AG10803 (cell line): ENCODE results near the gene GLRX5.

Source experiments
- DNase-seq: peaks from one replicate; pipeline ENCODE4 v3.0.0; 2010; ENCODE audit warnings: low read depth
- H3K4me3 ChIP-seq: 2 replicates; pipeline ENCODE4 v1.5.1; 2011; ENCODE audit warnings: mild to moderate bottlenecking, low read length, control low read depth
- CTCF ChIP-seq: conservative IDR thresholded peaks from 2 replicates; pipeline ENCODE4 v1.5.1; 2011; ENCODE audit warnings: mild to moderate bottlenecking, low read length, control low read depth, inconsistent platforms

Gene GLRX5

GRCh38 chr14:95513291-95513690 lies 21.6 kb upstream of the GLRX5 start:
- no peak overlapping the region for H3K4me3 ChIP-seq
- no peak for DNase-seq
- no peak for TF ChIP-seq CTCF

- peak overlapping the region; percentile 69 for H3K4me3 ChIP-seq
- no peak for TF ChIP-seq CTCF
- no peak for DNase-seq
Measured at GRCh38 chr14:95514131-95515079, 20.4 kb upstream of the GLRX5 start.

GRCh38 chr14:95515080-95515489 lies 19.8 kb upstream of the GLRX5 start:
- peak overlapping the region; percentile 69 for H3K4me3 ChIP-seq
- no peak for TF ChIP-seq CTCF
- DNase-seq: peak; percentile 72

GRCh38 chr14:95515596-95516552 lies 19.0 kb upstream of the GLRX5 start:
- peak; percentile 46 for DNase-seq
- peak overlapping the region; percentile 69 for H3K4me3 ChIP-seq
- peak; percentile 29 for TF ChIP-seq CTCF

GRCh38 chr14:95516554-95517181 lies 18.2 kb upstream of the GLRX5 start, which contains the start of gene SYNE3:
TSS of gene SYNE3 (minus strand) at chr14:95516650. CDS start at chr14:95475821, 40,829 bp downstream.
- H3K4me3 ChIP-seq: peak within 1 kb of the TSS; percentile 69
- no peak for DNase-seq
- TF ChIP-seq CTCF: no peak

GRCh38 chr14:95518045-95518751 lies 16.7 kb upstream of the GLRX5 start:
- no peak for TF ChIP-seq CTCF
- H3K4me3 ChIP-seq: no peak overlapping the region
- DNase-seq: peak; percentile 44
